GM12878 (cell line): ENCODE results near the gene UBALD2. TPM values are rescaled to one million over a fixed set of nuclear protein-coding genes. Genes with fewer than 3 reads are reported as not detected.

Experiments
- ATAC-seq: fragments of 200-7000 bp; cut with Tn5 transposase; 3 replicates; pipeline ENCODE4 v1.9.1; 2020; ENCODE audit warnings: mild to moderate bottlenecking, moderate library complexity
- BruUV-seq: library from RNA; stranded (reverse); fragments of 400-500 nt; replicated peaks from 2 replicates; lab custom pipeline; 2021; lab: Mats Ljungman, UMichigan
- CTCF ChIA-PET: fragments of 300-600 bp; sonication (Branson Sonifier 250); formaldehyde crosslinking; extraction: SDS; loops from one replicate; lab custom pipeline; 2021; ENCODE audit warnings: inconsistent platforms; lab: Yijun Ruan, JAX
- POLR2A ChIA-PET: fragments of 350-600 bp; formaldehyde crosslinking; extraction: SDS; loops from one replicate; lab custom pipeline; 2021; ENCODE audit warnings: inconsistent platforms; lab: Charles Lee
- RAD21 ChIA-PET: fragments of 300-600 bp; sonication (Branson Sonifier 250); formaldehyde crosslinking; loops from one replicate; lab custom pipeline; 2023; ENCODE audit warnings: antibody characterized with exemption; ENCODE audit not compliant: unreplicated experiment; lab: Charles Lee
- SMC1A ChIA-PET: fragments of 300-600 bp; sonication (Branson Sonifier 250); formaldehyde crosslinking; loops from one replicate; lab custom pipeline; 2023; ENCODE audit not compliant: unreplicated experiment, uncharacterized antibody; lab: Charles Lee
- DNase-seq: peaks from one replicate; pipeline ENCODE4 v3.0.0-alpha.2; 2011; ENCODE audit warnings: low read depth, low spot score
- FAIRE-seq: peaks from 3 replicates; lab custom pipeline; 2011; peaks lifted over from hg19 to GRCh38; lab: Jason Lieb, UNC
- H2AFZ ChIP-seq: 2 replicates; pipeline ENCODE4 v1.6.0; 2011; ENCODE audit warnings: low read depth, low read length, control low read depth; ENCODE audit not compliant: control insufficient read depth
- H3K27ac ChIP-seq: 2 replicates; pipeline ENCODE4 v1.5.1; 2011; ENCODE audit warnings: control low read depth; ENCODE audit not compliant: control insufficient read depth, insufficient read depth
- H3K27me3 ChIP-seq, 2 experiments: replicated peaks in 1 of 2; 2 replicates each; pipeline versions ENCODE4 v1.6.0 to v1.6.1; 2011; ENCODE audit warnings: low read length in 1 of 2; ENCODE audit not compliant: control insufficient read depth in 2 of 2, insufficient read depth in 2 of 2
- H3K36me3 ChIP-seq, 2 experiments: 2 replicates each; pipeline ENCODE4 v1.5.1; 2011; ENCODE audit warnings: low read length in 1 of 2; ENCODE audit not compliant: control insufficient read depth in 2 of 2, insufficient read depth in 2 of 2
- H3K4me1 ChIP-seq: 2 replicates; pipeline ENCODE4 v1.6.1; 2011; ENCODE audit warnings: mild to moderate bottlenecking, low read length, moderate library complexity, mixed read lengths; ENCODE audit not compliant: control insufficient read depth, insufficient read depth
- H3K4me2 ChIP-seq: 2 replicates; pipeline ENCODE4 v1.6.0; 2011; ENCODE audit warnings: control low read depth; ENCODE audit not compliant: control insufficient read depth, insufficient read depth
- H3K4me3 ChIP-seq: fragments of 200-600 bp; sonication (generic); 2 replicates; pipeline ENCODE4 v1.5.1; 2016
- H3K79me2 ChIP-seq: 2 replicates; pipeline ENCODE4 v1.6.0; 2011; ENCODE audit warnings: low read length; ENCODE audit not compliant: control insufficient read depth, insufficient read depth
- H3K9ac ChIP-seq: 2 replicates; pipeline ENCODE4 v1.8.0; 2011; ENCODE audit warnings: low read length, control low read depth, mixed read lengths; ENCODE audit not compliant: control insufficient read depth, insufficient read depth
- H3K9me3 ChIP-seq: replicated peaks from 3 replicates; pipeline ENCODE4 v1.5.1; 2011; ENCODE audit warnings: mild to moderate bottlenecking, low read length; ENCODE audit not compliant: control insufficient read depth, insufficient read depth
- H4K20me1 ChIP-seq: 2 replicates; pipeline ENCODE4 v1.6.0; 2011; ENCODE audit not compliant: control insufficient read depth, insufficient read depth
- BMI1 ChIP-seq: fragments of 450-650 bp; IDR thresholded peaks from 2 replicates; pipeline ENCODE4 v1.6.1; 2016; ENCODE audit warnings: mild to moderate bottlenecking, moderate library complexity, borderline replicate concordance
- GATAD2B ChIP-seq: fragments of 450-650 bp; conservative IDR thresholded peaks from 2 replicates; pipeline ENCODE4 v1.6.1; 2017; ENCODE audit warnings: low read depth, mild to moderate bottlenecking, moderate library complexity
- IRF4 ChIP-seq: IDR thresholded peaks from 2 replicates; pipeline ENCODE4 v1.6.1; 2011; ENCODE audit warnings: low read depth, low read length
- MTA3 ChIP-seq: IDR thresholded peaks from 2 replicates; pipeline ENCODE4 v1.6.1; 2012; ENCODE audit warnings: low read length, inconsistent platforms, borderline replicate concordance
- NFIC ChIP-seq: IDR thresholded peaks from 2 replicates; pipeline ENCODE4 v1.6.1; 2012; ENCODE audit warnings: low read depth, mild to moderate bottlenecking, inconsistent platforms, low read length, moderate library complexity
- PAX5 ChIP-seq: IDR thresholded peaks from 2 replicates; pipeline ENCODE4 v1.6.1; 2011; ENCODE audit warnings: low read depth, low read length, borderline replicate concordance
- POLR2A ChIP-seq: IDR thresholded peaks from 2 replicates; pipeline ENCODE4 v1.6.1; 2011; ENCODE audit warnings: low read depth, mild to moderate bottlenecking, low read length
- RB1 ChIP-seq: fragments of 450-650 bp; formaldehyde crosslinking; IDR thresholded peaks from 2 replicates; pipeline ENCODE4 v1.6.1; 2017; ENCODE audit warnings: mild to moderate bottlenecking, borderline replicate concordance
- SMC3 ChIP-seq: IDR thresholded peaks from 2 replicates; pipeline ENCODE4 v1.6.1; 2011; ENCODE audit warnings: low read length, improper control_type of control experiment, borderline replicate concordance
- SUPT20H ChIP-seq: IDR thresholded peaks from 2 replicates; pipeline ENCODE4 v1.6.1; 2011; ENCODE audit warnings: low read depth, mild to moderate bottlenecking, low read length, moderate library complexity, borderline replicate concordance; ENCODE audit not compliant: control insufficient read depth
- TCF3 ChIP-seq: IDR thresholded peaks from 2 replicates; pipeline ENCODE4 v1.6.1; 2012; ENCODE audit warnings: low read depth, mild to moderate bottlenecking, low read length, borderline replicate concordance; ENCODE audit not compliant: insufficient read depth
- ZNF687 ChIP-seq: fragments of 450-650 bp; IDR thresholded peaks from 2 replicates; pipeline ENCODE4 v1.6.1; 2017; ENCODE audit warnings: mild to moderate bottlenecking, moderate library complexity
- ZZZ3 ChIP-seq: IDR thresholded peaks from 2 replicates; pipeline ENCODE4 v1.6.1; 2011; ENCODE audit warnings: low read depth; ENCODE audit not compliant: control insufficient read depth, insufficient read length
- WGBS: methylation state at CpG from one replicate; pipeline ENCODE4 v1.1.6; 2016; ENCODE audit warnings: low lambda C conversion rate; ENCODE audit not compliant: insufficient replicate concordance, insufficient coverage; ENCODE audit errors: missing lambda C conversion rate; 5-methylcytosine and 5-hydroxymethylcytosine counted together
- in situ Hi-C: fragments of 300-500 bp; cut with MboI; formaldehyde crosslinking; loops from 9 replicates; pipeline ENCODE4 v1.14.3; 2018; ENCODE audit warnings: mixed read lengths
- intact Hi-C: fragments of 100-400 bp; cut with micrococcal nuclease; formaldehyde crosslinking; loops from one replicate; pipeline ENCODE4 v1.14.2; 2022; ENCODE audit not compliant: unreplicated experiment
- polyA plus RNA-seq, 11 experiments: library from polyadenylated mRNA; depleted of rRNA in 4 of 11; unstranded in 6 of 11; stranded (reverse) in 5 of 11; fragments of >200 nt; fragmentation: Nextera tagmentation in 4 of 11; fragmentation: Illumina TruSeq in 1 of 11; extraction: Ambion mirVana in 4 of 11; extraction: Trizol in 1 of 11; gene quantifications; 1 replicate in 1 of 11; 2 replicates in 10 of 11; pipeline versions ENCODE4 v1.2.1 to v1.2.3, GENCODE V29; 2011 to 2016; ENCODE audit warnings: inconsistent platforms in 2 of 11, missing spikeins in 2 of 11, low read depth in 1 of 11
- total RNA-seq, 4 experiments: library from RNA; depleted of rRNA in 3 of 4; stranded (reverse); fragments of >200 nt in 3 of 4; fragmentation: Illumina TruSeq in 1 of 4; extraction: Trizol in 1 of 4; gene quantifications; 2 replicates each; pipeline versions ENCODE4 v1.2.1 to v1.2.3, GENCODE V29; 2013 to 2021
- TF ChIP-seq, protein P1 (sequence below): IDR thresholded peaks from 2 replicates; pipeline ENCODE4 v1.6.1; 2011; ENCODE audit warnings: mild to moderate bottlenecking, low read depth, low read length, moderate library complexity; ENCODE audit not compliant: insufficient replicate concordance

Gene UBALD2
- total and polyA plus RNA-seq, 10 of the 15 experiments (the other 5 are each of a cell fraction or from before 2014, with no cell fraction given): 2.8 to 165 (median 20.6) TPM

- no peak for TF ChIP-seq PAX5
- no peak for TF ChIP-seq MTA3
Observed at GRCh38 chr17:76276461-76277299, 11.5 kb downstream of the UBALD2 start (continued).

- ATAC-seq: no peak
- no peak for TF ChIP-seq SUPT20H
- no peak for TF ChIP-seq ZZZ3
- TF ChIP-seq BMI1: no peak
- TF ChIP-seq ZNF687: no peak
- TF ChIP-seq GATAD2B: no peak
- no peak for TF ChIP-seq RB1
- TF ChIP-seq, protein P1, sequence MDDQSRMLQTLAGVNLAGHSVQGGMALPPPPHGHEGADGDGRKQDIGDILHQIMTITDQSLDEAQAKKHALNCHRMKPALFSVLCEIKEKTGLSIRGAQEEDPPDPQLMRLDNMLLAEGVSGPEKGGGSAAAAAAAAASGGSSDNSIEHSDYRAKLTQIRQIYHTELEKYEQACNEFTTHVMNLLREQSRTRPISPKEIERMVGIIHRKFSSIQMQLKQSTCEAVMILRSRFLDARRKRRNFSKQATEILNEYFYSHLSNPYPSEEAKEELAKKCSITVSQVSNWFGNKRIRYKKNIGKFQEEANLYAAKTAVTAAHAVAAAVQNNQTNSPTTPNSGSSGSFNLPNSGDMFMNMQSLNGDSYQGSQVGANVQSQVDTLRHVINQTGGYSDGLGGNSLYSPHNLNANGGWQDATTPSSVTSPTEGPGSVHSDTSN: peak; percentile 54
- TF ChIP-seq TCF3: 0 out of 2 replicates have a peak, but pooled peaks have one; percentile 55
- TF ChIP-seq NFIC: 0 out of 2 replicates have a peak, but pooled peaks have one; percentile 20
- no peak for TF ChIP-seq SMC3
- TF ChIP-seq IRF4: no peak
- TF ChIP-seq POLR2A: peak; percentile 13; the same call in 1 of the 2 replicates
Observed at GRCh38 chr17:76277300-76278267, 12.4 kb downstream of the UBALD2 start.

More at GRCh38 chr17:76277300-76278267, 12.4 kb downstream of the UBALD2 start:
- intact Hi-C loops: no loop called here
- Histone ChIP-seq H3K27ac (no peak overlapping the region), H3K79me2 (peaks cover under 1% of the 10 kb centered on the region), H4K20me1 (no peaks in the 10 kb centered on the region), H3K4me1 (peaks cover 15% of the 10 kb centered on the region), H3K27me3 (no peaks in the 10 kb centered on the region), H3K9me3 (no peaks in the 10 kb centered on the region), H3K4me3 (no peak overlapping the region), H3K9ac (no peak overlapping the region), H2AFZ (no peak overlapping the region), H3K4me2 (no peak overlapping the region), H3K36me3 (no peaks in the 10 kb centered on the region)
- ChIA-PET CTCF (interaction anchor here (0.7 to 7.4 kb wide), 7 partner anchors 14 to 264 kb away, joined by 3 to 316 read pairs (median 28); partner anchors contain the start of gene EXOC7), POLR2A (interaction anchor here (0.6 to 1.1 kb wide), 3 partner anchors 8 to 286 kb away, joined by 3 to 7 read pairs (median 3); no protein-coding TSS in a partner anchor), RAD21 (interaction anchor here (0.6 to 6.0 kb wide), 8 partner anchors 11 to 158 kb away, joined by 3 to 149 read pairs (median 20); no protein-coding TSS in a partner anchor), SMC1A (interaction anchor here (0.9 to 9.4 kb wide), 10 partner anchors 9 to 263 kb away, joined by 3 to 63 read pairs (median 19); partner anchors contain the start of gene UBALD2)
- 92% methylated on average over 31 of the region's 31 CpGs for WGBS
- FAIRE-seq: peak; percentile 64
- no peak for DNase-seq
- in situ Hi-C loops: no loop called here
- no TSS peak for BruUV-seq
